Measurements from ENCODE around the gene MYO10.

Gene MYO10

DNA sequence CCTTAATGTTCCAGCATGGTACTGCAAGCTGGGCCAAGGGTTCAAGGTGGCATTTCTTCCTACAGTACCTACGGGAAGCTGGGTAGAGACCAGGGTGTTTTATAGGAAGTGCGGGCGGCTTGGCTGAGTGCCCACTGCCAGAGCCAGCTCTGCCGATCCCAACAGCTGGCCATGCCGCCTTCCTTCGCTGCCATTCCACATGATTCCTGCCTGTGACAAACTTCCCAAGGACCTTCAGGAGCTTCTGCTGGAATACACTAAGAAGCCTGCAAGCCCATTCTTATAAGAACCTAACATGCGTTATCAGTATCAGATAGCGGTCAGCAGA, 22.0 kb downstream of the MYO10 start:
- Mint-ChIP-seq H3K36me3 (ENCODE audit: low read depth) (no peaks in the 10 kb centered on the region), H3K27me3 (ENCODE audit: low read depth) (no peaks in the 10 kb centered on the region), H3K9me3 (no peaks in the 10 kb centered on the region), H3K4me3 (no peak overlapping the region), H3K4me1 (ENCODE audit: low read depth) (no peaks in the 10 kb centered on the region), H3K27ac (no peak overlapping the region)

DNA sequence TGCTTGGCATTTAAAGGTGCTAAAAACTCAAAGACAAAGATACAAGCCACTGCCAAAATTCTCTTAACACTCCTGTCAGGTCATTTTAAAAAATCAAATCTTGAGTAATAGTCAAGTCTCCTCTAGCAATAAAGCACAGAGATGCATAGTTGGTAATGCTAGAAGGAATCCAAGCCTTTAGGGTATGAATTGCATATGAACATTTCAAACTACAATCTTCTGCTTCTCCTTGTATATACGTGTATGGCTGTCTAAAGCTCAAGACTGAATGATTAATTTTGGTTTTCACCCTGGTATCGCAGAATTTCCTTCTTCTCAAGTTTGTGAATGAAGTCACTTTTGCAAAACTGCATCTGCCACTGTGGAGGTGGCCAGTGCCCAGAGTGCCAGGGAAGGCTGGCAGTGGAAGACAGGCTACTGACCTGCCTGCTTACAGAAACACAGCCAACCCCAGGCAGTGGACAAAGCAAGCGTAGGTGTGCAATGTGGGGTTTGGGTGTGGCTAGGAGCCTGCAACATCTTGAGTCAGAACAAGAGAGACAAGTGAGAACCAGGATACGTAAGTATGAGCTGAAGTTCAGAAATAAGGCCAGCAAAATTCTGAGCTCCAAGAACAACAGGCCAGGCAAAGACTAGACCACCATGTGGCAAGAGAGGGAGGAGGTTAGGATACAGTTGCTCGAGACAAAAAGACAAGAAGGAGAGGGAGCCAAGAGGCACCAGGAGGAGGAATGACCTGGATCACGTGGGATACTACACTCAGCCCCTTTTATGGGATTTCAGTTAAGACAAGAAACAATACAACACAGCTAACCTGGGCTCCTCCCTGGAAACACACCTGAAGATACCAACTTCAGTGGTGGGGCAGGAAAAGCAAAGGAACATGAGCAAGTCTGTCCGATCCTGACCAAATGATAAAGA, 22.6 kb downstream of the MYO10 start:
- no peaks in the 10 kb centered on the region for H3K9me3 Mint-ChIP-seq
- H3K27ac Mint-ChIP-seq: no peak overlapping the region
- H3K4me3 Mint-ChIP-seq: no peak overlapping the region
- no peaks in the 10 kb centered on the region for H3K4me1 Mint-ChIP-seq (ENCODE audit: low read depth)
- H3K27me3 Mint-ChIP-seq (ENCODE audit: low read depth): no peaks in the 10 kb centered on the region
- H3K36me3 Mint-ChIP-seq (ENCODE audit: low read depth): no peaks in the 10 kb centered on the region

DNA sequence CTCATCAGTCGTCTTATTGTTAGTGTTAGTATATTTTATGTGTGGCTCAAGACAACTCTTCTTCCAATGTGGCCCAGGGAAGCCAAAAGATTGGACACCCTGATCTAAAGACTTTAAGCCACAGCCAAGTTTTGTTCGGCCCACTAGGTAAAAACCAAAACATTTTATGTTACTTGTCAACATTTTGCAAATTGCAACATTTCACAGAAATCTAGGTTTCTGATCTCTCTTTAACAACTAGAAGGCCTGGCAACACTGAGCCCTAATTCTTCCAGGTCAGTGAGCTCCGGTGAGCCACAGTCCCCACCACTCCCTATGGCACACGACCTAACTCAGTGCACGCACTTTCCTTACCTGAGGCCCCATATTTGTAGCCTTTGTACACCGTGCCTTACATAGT, 24.0 kb downstream of the MYO10 start:
- Mint-ChIP-seq H3K4me3 (no peak overlapping the region), H3K9me3 (no peaks in the 10 kb centered on the region), H3K27me3 (ENCODE audit: low read depth) (no peaks in the 10 kb centered on the region), H3K27ac (no peak overlapping the region), H3K4me1 (ENCODE audit: low read depth) (no peaks in the 10 kb centered on the region), H3K36me3 (ENCODE audit: low read depth) (no peaks in the 10 kb centered on the region)

DNA sequence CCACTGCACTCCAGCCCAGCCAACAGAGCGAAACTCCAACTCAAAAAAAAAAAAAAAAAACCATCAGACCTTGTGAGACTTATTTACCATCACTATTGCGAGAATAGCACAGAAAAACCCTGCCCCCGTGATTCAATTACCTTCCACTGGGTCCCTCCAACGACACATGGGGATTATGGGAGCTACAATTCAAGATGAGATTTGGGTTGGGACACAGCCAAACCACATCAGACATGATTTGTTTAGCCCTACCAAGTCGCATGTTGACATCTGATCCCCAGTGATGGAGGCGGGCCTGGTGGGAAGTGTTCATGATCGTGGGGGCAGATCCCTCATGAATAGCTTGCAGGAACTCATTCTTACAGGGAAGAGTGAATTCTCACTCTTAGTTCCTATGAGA, 26.6 kb downstream of the MYO10 start:
- H3K27ac Mint-ChIP-seq: no peak overlapping the region
- H3K27me3 Mint-ChIP-seq (ENCODE audit: low read depth): no peaks in the 10 kb centered on the region
- no peak overlapping the region for H3K4me3 Mint-ChIP-seq
- H3K36me3 Mint-ChIP-seq (ENCODE audit: low read depth): no peaks in the 10 kb centered on the region
- no peaks in the 10 kb centered on the region for H3K9me3 Mint-ChIP-seq
- no peaks in the 10 kb centered on the region for H3K4me1 Mint-ChIP-seq (ENCODE audit: low read depth)

DNA sequence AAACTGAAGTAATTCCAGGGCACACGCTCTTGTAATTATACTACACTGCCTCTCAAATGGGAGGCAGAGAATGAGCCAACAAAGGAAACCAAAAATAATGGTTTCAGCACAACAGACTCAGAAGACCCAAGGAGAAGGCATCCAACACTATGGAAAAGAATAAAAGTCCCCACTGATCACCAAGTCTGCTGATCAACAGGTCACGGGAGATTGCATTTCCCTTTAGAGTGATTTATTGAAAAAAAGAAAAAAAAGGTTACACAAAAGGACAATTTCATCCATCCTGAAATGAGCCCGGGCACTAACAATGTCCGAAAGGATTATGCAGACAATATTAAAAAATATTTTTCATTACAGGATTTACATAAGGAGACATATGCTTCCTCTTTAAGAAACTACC, 28.8 kb downstream of the MYO10 start:
- no peak overlapping the region for H3K4me3 Mint-ChIP-seq

DNA sequence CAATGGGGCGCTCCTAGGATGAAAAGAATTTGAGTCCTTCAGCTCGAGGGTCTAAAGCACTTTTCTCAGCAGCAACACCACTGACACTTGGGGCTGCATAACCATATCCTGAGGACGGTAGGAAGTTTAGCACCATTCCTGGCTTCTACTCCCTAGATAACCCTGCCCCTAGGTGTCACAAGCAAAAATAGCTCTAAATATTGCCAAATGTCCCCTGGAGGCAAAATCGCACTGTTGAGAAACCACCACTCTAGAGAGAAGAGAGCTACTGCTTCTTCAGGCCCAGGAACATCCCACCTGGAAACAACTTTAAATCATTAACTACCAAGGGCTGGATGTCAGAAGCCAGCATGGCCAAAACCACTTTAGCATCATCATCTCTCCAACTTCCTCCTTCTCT, 29.8 kb downstream of the MYO10 start:
- Mint-ChIP-seq H3K9me3 (no peaks in the 10 kb centered on the region), H3K27ac (no peak overlapping the region), H3K36me3 (ENCODE audit: low read depth) (no peaks in the 10 kb centered on the region), H3K27me3 (ENCODE audit: low read depth) (no peaks in the 10 kb centered on the region), H3K4me3 (no peak overlapping the region), H3K4me1 (ENCODE audit: low read depth) (no peaks in the 10 kb centered on the region)

More for the DNA sequence above, 28.8 kb downstream of the MYO10 start:
- Mint-ChIP-seq H3K27ac (no peak overlapping the region), H3K36me3 (ENCODE audit: low read depth) (no peaks in the 10 kb centered on the region), H3K4me1 (ENCODE audit: low read depth) (no peaks in the 10 kb centered on the region), H3K27me3 (ENCODE audit: low read depth) (no peaks in the 10 kb centered on the region), H3K9me3 (no peaks in the 10 kb centered on the region)

DNA sequence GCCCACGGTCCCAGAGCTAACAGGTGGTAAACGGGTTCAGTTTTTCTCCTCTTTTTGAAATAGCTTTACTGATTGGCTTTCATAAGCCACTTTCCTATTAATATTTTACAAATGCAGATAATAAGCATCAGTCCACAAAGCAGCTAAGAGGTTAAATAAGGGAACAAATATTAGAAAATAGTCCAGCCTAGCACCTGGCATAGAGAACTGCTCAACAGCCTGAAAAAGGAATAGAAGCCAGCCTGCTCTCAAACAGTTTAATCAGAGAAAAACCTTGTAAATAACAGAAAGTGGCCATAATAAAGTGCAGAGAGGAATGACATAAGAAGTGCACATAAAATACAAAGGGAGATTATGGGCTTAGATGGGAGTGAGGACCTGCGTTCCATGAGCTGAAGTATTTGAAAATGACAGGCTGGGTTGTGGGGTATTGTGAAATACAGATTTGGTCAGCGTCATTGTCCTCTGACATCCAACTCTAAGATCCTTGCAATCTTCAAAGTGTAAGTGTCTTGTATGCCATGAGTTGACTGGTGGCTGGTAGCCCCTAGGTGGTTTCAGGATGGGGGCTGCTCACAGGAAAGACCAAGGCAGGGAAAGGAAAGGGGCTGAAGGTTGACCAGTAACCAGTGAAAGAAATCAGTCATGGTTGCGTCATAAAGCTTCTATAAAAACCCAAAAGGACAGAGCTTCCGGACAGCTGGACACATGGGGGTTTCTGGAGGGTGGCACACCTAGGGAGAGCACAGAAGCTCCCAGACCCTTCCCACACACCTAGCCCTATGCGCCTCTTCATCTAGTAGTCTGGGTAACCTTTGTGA, 32.4 kb downstream of the MYO10 start:
- Mint-ChIP-seq H3K27ac (no peak overlapping the region), H3K36me3 (ENCODE audit: low read depth) (no peaks in the 10 kb centered on the region), H3K4me1 (ENCODE audit: low read depth) (no peaks in the 10 kb centered on the region), H3K9me3 (no peaks in the 10 kb centered on the region), H3K27me3 (ENCODE audit: low read depth) (no peaks in the 10 kb centered on the region), H3K4me3 (no peak overlapping the region)

DNA sequence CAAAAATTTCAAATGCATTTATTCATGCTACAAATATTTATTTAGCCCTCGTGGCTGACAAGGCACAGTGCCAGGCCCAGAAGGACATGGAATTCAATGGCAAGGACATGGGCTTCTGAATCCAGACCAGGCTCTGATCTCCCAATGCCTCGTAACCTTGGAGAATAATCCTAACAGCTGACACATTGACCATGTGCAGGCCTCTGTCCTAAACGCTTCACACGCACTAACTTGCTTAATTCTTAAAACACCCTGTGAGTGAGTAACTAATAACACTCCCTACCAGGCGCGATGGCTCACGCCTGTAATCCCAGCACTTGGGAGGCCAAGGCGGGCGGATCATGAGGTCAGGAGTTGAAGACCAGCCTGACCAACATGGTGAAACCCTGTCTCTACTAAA, 33.2 kb downstream of the MYO10 start:
- Mint-ChIP-seq H3K36me3 (ENCODE audit: low read depth) (no peaks in the 10 kb centered on the region), H3K4me3 (no peak overlapping the region), H3K27me3 (ENCODE audit: low read depth) (no peaks in the 10 kb centered on the region), H3K9me3 (no peaks in the 10 kb centered on the region), H3K4me1 (ENCODE audit: low read depth) (no peaks in the 10 kb centered on the region), H3K27ac (no peak overlapping the region)

DNA sequence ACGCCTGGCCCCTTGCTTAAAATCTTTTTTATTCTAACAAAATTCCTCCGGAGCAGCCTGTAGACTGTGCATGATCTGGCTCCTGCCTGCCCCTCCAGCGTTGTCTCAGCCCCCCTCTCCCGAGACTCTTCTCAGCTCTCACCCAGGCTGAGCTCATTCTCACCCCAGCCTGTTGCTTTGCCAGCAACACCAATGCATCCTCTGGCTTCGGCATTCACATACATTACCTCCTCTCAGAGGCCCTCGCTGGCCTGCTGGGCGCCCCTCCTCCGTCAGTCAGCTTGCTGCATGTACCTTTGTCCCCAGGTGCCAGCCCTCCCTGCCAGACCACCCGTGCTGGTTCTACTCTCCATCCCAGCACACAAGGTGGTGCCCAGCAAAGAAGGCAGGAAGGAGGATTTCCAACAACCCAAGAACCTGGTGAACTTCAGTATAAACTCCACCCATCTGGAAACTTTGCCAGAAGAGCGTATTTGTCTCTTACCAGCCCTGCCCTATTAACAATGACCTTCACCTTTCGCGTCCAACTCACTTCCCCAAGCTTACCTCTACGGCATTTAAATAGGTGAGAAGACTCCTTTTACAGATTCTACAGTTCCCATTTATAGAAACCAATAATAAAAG, 35.0 kb downstream of the MYO10 start:
- H3K9me3 Mint-ChIP-seq: no peaks in the 10 kb centered on the region
- no peaks in the 10 kb centered on the region for H3K27me3 Mint-ChIP-seq (ENCODE audit: low read depth)

DNA sequence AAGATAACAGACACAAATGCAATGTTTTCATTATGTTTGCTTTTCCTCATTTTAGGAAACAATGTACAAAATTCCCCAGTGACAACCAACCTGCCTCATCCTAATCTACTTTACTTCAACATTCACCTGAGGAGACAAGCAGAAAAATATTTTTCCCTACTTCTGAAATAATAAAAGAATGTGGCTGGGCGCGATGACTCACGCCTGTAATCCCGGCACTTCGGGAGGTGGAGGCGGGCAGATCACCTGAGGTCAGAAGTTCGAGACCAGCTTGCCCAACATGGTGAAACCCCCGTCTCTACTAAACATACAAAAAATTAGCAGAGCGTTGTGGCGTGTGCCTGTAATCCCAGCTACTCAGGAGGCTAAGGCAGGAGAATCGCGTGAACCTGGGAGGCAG, 36.9 kb downstream of the MYO10 start:
- H3K36me3 Mint-ChIP-seq (ENCODE audit: low read depth): no peaks in the 10 kb centered on the region
- no peaks in the 10 kb centered on the region for H3K27me3 Mint-ChIP-seq (ENCODE audit: low read depth)
- no peaks in the 10 kb centered on the region for H3K9me3 Mint-ChIP-seq
- no peak overlapping the region for H3K27ac Mint-ChIP-seq
- H3K4me3 Mint-ChIP-seq: no peak overlapping the region
- H3K4me1 Mint-ChIP-seq (ENCODE audit: low read depth): no peaks in the 10 kb centered on the region

More for the DNA sequence above, 35.0 kb downstream of the MYO10 start:
- Mint-ChIP-seq H3K36me3 (ENCODE audit: low read depth) (no peaks in the 10 kb centered on the region), H3K27ac (no peak overlapping the region), H3K4me3 (no peak overlapping the region), H3K4me1 (ENCODE audit: low read depth) (no peaks in the 10 kb centered on the region)

DNA sequence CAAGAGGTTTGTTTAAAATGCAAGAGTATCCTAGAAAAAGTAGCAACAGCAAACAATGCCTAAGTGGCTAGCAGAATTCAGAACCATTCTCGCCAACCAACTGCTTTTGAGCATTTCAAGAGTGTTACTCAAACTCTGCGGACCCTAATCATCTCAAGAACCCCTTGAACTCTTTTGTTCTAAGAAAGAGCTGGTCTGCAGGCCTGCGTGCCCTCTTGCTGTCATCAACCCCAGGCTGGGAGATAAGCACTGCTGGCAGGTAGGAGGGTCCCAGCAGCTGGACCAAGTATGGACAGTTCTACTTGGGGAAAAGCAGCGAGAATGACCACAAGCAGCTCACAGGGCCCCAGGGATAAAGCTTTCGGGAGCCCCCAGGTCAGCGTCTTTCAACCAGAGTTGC, 38.3 kb downstream of the MYO10 start:
- Mint-ChIP-seq H3K9me3 (no peaks in the 10 kb centered on the region), H3K36me3 (ENCODE audit: low read depth) (no peaks in the 10 kb centered on the region), H3K4me1 (ENCODE audit: low read depth) (no peaks in the 10 kb centered on the region), H3K27ac (no peak overlapping the region), H3K4me3 (no peak overlapping the region), H3K27me3 (ENCODE audit: low read depth) (no peaks in the 10 kb centered on the region)

DNA sequence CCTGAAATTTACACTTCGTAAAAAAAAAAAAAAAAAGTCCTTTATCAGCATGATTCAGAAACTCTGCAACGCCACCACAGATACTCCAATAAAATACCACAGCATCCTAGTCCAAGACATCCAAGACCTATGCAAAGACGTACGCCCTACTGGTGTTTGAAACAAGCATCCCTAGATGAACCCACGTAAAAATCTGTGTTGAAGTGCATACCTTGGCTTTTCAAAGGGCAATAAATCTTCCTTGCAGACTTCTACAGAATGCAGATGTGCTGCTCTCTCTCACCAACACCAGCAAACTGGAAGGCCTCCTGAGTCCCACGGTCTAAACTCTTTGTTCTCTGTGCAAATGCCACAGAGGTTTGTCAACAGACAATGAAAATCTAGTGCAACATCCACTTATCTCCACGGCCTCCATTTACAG, 38.8 kb downstream of the MYO10 start:
- Mint-ChIP-seq H3K9me3 (no peaks in the 10 kb centered on the region), H3K27ac (no peak overlapping the region), H3K27me3 (ENCODE audit: low read depth) (no peaks in the 10 kb centered on the region), H3K4me3 (no peak overlapping the region), H3K36me3 (ENCODE audit: low read depth) (no peaks in the 10 kb centered on the region), H3K4me1 (ENCODE audit: low read depth) (no peaks in the 10 kb centered on the region)

DNA sequence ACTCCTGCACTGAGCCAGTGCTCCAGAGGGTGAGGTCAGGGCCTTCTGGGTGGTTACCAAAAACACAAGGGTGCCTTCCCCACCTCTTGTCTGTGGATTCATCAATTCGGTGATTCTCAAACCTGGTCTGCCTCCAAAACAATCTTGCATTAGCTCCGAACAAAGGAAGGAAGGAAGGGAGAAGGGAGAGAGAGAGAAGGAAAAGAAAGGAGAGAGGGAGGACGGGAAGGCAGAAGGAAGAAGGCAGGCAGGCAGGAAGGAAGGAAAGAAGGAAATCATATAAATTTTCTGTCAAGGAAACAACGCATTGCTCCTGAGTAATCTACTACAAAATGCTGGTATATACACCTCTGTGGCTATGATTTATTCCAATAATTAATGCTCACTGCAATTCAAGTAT, 39.3 kb downstream of the MYO10 start:
- no peaks in the 10 kb centered on the region for H3K36me3 Mint-ChIP-seq (ENCODE audit: low read depth)
- H3K27ac Mint-ChIP-seq: no peak overlapping the region
- no peaks in the 10 kb centered on the region for H3K27me3 Mint-ChIP-seq (ENCODE audit: low read depth)

DNA sequence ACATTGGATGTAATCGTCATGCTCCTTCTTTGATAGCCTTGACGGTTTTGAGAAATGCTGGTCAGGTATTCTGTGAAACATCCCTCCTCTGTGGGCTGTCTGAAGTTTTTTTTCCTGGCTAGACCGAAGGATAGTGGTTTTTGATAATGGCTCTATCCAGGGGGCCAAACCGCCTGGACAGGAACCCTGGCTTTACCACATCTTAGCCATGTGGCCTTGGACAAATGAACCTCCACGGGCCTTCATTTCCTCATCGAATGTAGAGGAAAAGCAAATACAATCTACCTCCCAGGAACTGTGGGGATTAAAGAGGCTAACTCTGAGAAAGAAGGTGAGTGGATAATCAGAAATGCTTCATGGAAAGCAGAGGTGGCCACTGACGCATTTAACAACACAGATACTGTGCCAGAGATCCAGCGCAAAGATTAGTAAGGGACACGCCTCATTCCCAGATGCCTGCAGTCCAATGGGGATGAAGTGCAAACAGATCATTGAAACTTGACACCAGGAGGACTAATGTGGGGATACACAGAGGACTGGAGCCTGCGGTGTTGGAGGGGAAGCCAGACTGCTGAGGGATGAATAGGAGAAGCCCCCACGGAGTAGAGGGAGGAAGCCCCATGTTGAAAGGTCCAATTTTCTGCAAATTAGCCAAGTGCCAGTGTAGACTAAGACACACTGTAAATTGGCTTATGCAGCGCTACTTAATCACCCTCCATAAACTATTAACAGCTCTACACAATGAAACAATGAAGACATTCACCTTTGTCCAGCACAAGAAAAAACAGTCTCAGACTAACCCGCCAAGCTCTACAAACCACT, 41.6 kb downstream of the MYO10 start:
- Mint-ChIP-seq H3K4me3 (no peak overlapping the region), H3K27ac (no peak overlapping the region), H3K36me3 (ENCODE audit: low read depth) (no peaks in the 10 kb centered on the region), H3K4me1 (ENCODE audit: low read depth) (no peaks in the 10 kb centered on the region), H3K27me3 (ENCODE audit: low read depth) (no peaks in the 10 kb centered on the region), H3K9me3 (no peaks in the 10 kb centered on the region)

More for the DNA sequence above, 39.3 kb downstream of the MYO10 start:
- no peaks in the 10 kb centered on the region for H3K4me1 Mint-ChIP-seq (ENCODE audit: low read depth)
- H3K9me3 Mint-ChIP-seq: no peaks in the 10 kb centered on the region
- no peak overlapping the region for H3K4me3 Mint-ChIP-seq

All from T-helper 1 cell treated with Interleukin-12 subunit alpha and Interleukin-12 subunit beta and Interleukin-4 antibody, amounts not matched to agents 30 μg/mL and 1 μg/mL, for 36 hours (primary cell).